Superior temporal gyrus (tissue), 1 donor: ENCODE measurements around the gene GPR160.
A peak's percentile ranks its signal among the peaks of the same experiment; 100 is the strongest.

Experiments used
- DNase-seq: peaks from one replicate; pipeline ENCODE4 v3.0.0-alpha.2; 2016; ENCODE audit errors: extremely low spot score

The GPR160 gene

DNA sequence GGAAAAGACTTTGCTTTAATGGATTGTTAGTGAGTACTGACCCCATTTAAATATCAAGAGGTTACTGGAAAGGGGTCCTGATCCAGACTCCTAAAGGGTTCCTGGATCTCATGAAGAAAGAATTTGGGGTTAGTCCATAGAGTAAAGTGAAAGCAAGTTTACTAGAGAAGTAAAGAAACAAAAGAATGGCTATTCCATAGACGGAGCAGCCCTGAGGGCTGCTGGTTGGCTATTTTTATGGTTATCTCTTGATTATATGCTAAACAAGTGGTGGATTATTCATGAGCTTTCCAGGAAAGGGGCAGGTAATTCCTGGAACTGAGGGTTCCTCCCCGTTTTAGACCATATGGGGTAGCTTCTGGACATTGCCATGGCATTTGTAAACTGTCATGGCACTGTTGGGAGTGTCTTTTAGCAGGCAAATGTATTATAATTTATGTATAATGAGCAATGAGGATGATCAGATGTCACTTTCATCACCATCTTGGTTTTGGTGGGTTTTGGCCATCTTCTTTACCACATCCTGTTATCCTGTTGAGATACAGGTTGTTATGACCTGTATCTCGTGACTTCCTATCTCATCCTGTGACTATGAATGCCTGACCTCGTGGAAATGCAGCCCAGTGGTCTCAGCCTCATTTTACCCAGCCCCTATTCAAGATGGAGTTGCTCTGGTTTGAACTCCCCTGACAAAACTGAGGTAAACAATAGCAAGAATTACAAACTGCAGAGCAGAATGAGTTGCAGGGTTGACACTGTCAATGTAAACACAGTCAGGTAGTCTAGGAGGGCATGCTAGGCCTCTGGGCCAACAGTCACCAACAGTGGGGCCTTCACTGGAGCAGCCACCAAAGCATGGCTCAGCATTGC lies 10.3 kb upstream of the GPR160 start:
- DNase-seq, result no peak

DNA sequence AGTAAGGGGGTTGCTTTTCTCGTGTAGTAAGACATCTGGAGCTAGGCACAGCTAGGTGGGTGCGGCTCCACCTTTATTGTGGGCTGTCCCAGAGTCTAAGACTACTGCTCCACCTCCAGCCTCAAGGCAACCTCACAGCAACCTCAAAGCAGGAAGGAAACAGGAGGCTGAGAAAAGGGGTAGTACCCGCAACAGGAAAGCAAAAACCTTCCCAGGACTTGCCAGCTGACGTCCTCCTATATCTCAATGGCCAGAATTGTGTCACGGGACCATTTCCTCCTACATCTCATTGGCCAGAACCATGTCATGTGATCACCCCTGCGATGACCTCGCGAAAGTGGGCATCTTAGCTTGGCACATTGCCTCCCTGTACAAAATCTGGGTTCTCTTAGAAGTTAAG lies 4.3 kb upstream of the GPR160 start:
- no peak for DNase-seq

DNA sequence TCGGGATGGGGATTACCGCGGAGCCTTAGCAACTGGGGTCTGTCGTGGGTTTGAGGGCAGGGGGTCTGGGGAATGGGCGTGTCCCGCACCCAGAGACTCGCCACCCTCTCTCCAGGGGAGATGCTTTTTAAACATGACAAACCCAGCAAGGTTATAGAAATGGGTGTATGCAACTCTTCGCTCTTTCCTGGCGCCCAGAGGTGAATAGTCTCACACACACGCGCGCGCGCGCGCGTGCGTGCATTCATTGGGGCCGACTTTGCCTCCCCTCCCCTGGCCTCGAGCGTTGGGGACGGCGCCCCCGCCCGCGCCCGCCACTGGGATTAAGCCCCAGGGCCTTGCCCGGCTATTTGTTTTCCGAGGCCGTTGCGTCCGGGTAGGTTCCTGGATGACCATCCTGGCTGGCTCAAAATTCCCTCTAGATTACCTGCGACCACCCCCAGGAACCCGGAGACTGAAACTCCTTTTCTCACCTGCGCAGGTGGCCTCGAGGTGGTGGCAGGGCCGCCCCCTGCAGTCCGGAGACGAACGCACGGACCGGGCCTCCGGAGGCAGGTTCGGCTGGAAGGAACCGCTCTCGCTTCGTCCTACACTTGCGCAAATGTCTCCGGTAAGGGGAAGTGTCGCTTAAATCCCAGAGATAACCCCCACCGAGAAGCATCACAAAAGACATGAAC lies 777 bp downstream of the GPR160 start:
- no peak for DNase-seq

DNA sequence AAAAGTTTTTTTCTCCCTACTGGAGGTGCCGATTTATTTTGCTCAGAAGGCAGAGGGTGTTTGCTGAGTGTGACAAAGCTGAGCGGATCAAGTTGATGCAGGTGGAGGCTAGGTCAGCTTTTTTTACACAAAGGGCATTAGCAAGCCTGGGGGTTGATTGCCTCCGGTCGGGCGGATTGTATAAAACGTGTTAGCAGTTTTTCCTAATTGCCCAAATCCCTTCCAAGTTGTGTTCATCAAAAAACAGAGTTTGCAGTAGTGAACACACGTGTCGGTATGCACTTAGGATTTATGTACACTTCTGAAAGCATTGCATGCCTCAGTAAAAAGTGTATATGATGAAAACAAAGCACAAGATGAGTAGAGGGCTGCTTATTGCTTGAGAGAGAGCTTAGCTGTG lies 2.6 kb downstream of the GPR160 start:
- DNase-seq, result no peak

DNA sequence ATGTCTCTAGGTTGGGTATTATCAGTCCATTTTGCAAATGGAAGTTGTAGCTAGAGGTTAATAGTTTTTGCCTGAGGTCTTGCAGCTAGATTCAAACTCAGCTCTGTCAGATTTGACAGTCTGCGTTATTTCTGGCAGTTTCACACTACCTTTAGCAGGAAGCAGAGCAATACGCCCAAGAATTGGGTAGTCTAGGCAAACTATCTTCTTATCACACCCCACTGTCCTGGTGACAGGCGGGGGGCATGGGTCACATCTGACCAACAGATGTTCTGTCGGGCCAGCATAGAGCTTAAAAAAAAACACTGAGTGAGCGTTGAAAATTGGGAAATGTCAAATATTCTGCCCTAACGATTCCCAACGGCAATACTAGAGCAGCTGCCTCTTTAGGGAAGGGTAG lies 5.7 kb downstream of the GPR160 start:
- no peak for DNase-seq

DNA sequence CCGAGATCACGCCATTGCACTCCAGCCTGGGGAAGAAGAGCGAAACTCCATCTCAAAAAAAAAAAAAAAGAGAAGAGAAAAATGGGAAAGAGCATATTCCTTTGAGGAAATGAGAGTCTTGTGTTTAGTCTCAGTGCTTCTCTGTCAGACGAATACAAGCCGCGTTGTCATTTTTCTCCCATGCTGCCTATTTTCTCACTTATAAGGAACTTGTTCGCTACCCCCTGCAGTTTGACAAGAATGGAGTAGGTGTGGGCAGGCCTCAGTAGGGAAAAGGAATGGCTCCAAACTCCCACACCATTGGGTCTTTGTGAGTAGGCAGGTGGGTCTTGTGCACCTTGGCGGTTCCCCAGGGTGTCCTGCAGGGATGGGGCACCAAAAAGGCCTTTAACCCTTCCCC lies 6.5 kb downstream of the GPR160 start:
- DNase-seq, result no peak

DNA sequence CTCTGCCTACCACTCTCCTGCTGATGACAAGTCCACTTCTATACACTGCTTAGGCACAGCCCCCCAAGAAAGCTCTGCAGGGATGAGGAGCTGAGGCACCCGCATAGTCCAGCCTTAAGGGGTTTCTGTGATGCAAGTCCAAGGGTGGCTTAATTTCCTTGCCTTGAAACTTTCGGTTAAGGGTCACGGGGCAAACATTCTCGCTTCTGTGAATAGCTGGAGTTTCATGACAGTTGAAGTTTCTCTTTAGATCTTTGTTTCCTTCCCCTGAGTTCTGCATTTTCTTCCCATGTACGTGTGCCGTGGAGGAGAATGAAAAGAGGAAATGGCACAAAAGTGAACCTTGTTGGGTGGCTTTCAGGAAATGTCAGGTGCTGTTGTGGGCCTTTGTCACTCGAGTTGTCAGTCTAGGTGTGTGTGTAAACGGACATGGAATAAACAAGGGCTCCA lies 7.0 kb downstream of the GPR160 start:
- DNase-seq, result peak; percentile 23

DNA sequence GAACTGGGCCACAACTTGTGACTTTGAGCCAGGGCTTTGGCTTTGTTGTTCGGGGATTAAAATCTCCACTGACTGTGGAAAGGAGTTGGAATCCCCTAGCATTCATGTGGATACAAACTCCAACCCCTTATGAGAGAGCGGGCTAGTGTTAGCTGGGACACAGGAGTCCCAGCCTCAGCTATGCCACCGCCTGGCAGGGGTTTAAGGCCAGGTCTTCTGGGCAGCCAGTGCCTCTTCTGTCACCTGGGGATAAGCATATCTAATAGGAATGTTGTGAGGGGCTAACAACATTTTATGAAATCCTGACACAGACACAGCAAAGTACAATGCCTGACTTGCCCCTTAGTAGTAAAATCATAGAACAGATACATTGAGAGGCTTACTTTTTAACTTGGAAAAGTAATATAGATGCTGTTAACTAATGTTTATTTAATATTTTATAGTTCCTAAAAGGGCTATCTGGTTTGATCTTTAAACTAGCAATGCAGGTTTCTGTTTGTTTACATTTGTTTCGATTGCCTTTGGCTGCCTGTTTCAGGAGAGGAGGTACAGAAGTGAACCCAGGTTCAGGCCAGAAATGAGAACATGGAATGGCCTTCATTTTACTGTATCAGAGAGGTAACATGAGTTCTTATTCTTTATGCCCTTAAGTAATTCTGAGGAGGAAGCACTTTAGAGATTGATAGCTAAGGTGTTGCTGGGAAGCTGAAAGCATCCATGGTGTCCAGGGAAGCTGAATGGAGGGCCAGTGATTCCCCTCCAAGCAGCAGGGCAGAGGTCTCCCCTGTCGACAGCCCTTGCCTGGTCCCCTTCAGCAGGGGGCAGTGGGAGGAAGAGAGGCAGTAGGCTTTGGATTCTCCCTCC lies 8.7 kb downstream of the GPR160 start:
- no peak for DNase-seq

DNA sequence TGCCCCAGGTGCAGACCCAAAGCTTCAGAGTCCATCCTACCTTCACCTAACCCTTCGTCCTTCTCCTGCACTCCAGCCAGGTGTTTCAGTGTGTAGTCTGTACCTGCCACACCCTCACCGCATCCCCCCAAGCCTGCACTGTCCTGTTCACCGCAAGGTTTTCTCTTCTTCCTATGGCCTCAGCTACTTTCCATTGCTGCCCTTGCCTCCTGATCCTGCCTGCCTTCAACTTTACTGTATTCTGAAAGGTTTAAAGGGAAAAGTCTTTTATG lies 9.3 kb downstream of the GPR160 start:
- DNase-seq, result no peak

DNA sequence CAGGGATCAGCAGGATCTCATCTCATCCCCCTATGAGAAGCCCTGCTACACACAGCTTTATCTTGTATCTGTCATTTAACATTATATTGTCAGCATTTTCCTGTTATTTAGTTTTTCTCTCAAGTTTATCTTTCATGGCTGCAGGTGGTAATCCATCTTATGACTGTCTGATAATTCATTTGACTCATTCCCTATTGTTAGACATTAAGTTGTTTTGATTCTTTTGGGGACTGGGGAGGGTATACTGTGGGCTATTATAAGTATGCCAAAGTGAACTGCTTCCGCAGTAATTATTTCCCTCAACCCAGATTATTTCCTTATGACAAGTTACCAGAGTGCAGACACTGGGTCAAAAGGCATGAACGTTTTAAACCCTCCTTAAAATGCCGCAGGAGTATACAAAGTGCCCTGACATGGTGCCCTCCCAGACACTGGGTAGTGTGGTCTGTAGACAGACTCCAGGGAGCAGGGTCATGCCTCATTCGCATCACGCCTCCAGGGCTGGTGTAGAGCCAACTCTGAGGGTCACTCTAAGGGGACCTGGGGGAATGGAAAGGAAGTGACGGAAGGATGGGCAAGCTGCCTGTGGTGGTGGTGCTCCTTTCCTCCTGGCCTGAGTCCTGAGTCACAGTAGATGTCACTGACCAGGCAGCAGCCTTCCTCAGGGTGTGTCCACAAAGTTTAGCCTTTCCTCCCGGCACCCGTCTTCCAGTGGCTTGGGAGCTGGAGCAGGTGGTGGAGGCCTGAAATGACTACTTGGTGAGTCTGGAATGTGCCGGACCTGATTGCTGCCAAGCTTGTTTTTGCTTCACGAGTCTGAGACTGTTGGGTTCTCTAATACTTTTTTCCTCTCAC lies 11.6 kb downstream of the GPR160 start:
- no peak for DNase-seq

DNA sequence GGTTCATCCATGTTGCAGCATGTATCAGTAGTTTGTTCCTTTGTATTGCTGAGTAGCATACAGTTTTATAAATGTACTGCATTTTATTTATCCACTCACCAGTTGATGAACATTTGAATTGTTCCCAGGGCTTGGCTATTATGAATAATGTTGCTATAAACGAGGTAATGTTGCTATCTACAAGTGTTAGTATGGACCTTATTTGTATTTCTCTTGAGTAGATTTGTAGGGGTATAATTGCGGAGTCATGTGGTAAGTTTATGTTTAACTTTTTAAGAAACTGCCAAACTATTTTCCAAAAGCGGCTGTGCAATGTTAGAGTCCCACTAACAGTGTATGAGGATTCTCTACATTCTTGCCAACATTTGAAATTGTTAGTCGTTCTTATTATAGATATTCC lies 13.0 kb downstream of the GPR160 start:
- no peak for DNase-seq

DNA sequence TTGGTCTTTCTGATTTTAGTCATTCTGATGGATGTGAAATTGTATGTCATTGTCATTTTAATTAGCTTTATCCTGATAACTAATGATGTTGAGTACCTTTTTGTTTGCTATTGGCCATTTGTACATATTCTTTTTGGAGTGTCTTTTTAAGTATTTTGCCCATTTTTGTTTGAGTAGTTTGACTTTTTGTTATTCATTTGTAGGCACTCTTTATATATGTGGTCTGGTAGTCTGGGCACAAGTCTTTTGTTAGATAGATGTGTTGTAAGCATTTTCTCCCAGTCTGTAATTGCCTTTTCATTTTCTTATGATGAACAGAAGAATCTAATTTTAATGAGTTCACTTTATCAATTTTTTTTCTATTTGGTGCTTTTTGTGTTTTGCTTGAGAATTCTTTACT lies 14.6 kb downstream of the GPR160 start:
- DNase-seq, result no peak

DNA sequence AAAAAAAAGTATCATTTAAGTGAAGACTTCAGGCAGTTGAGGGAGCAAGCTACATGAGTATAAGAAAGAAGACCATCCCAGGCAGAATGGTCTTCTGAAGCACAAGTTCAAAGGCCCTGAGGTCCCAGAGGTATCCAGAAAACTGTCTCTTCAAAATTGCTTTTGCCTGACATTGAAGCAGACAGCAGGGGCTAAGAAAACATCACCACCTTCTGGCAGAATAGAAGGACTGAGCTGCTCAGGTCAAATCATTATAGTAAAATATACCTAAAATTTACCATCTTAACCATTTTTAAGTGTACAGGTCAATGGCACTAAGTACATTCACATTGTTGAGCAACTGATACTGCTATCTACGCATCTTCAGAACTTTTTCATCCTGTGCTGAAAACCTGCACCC lies 16.4 kb downstream of the GPR160 start:
- no peak for DNase-seq

DNA sequence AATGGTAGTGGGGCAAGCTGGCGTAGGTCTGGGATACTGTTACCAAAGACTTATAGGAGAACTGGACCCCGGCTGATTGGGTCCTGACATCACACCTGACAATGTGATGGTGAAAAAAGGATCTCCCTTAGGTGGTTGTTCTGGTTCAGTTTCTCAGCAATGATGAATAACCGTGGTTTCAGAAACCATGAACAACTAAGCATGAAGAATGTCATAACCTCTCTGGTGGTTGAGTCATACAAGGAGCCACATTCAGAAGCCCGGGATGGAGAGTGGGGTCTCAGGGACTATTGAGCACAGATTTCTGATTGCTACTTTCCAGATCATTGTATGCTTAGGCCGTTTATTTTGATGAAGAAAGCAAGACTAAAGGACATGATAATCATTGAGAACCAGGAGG lies 17.4 kb downstream of the GPR160 start:
- DNase-seq, result no peak

DNA sequence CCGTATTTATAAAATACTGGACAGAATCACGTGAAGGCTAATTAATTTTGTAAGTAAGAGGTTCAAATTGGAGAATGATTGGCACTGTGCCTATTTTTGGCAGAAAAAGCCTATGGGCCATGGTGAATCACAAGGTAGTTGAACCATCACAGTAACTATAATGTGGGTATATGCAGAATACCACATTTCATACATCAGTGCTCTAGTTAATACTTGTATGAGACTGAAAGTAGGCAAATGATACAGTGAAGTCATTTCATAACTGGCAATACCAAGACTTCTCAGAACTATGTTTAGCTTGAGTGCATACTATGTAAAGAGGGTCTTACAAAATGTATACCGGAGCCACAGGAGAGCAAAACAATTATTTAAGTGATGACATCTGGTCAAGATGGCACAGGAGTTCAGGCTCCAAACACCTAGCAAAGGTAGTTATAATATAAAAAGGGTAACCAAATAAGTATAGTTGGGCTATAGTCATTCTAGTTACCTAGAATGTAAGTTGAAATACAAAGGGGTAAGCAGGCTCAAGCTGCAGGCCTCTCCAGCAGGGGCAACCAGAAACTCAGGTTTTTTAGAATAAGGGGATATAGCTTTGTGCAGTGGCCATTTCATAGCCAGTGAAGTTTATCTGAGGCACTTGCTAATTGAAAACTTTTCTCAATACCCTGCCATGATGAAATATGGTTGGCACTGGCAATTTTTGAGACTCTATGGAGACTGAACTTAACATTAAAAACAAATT lies 19.1 kb downstream of the GPR160 start:
- no peak for DNase-seq

DNA sequence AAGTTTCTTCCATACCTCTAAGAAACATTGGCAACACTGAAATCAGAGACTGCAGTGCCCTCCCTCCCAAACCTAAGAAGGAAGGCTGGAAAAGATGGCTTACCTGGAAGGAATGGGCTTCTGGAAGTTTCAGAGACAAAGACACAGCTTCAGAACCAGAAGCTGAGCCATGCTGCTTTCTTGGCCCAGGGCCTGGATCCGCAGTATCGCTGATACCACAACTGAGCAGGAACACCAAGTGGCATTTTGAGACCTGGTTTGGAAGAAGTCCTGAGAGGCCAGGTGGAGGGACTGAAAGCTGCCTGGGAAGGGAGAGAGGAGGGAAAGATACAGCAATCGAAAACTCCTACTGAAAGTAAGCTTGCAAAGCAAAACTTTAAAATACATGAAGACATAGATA lies 19.8 kb downstream of the GPR160 start:
- DNase-seq, result no peak

DNA sequence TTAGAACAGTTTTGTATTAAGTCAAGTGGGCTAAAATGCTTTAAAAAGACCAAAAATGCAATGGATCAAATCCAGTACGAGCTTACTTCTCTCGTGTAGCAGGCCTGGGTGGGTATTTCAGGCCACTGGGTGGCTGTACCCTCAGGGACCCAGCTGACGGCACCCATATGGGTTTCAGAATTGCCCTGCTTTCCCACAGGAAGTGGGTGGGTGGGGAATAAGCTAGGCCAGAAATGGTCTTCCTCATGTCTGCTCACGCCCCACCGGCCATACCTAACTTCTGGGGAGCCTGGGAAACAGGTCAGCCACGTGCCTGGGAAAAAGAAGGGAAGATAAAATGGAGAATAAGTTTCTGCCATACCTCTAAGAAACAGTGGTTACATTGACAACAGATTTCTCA lies 20.3 kb downstream of the GPR160 start:
- DNase-seq, result no peak

DNA sequence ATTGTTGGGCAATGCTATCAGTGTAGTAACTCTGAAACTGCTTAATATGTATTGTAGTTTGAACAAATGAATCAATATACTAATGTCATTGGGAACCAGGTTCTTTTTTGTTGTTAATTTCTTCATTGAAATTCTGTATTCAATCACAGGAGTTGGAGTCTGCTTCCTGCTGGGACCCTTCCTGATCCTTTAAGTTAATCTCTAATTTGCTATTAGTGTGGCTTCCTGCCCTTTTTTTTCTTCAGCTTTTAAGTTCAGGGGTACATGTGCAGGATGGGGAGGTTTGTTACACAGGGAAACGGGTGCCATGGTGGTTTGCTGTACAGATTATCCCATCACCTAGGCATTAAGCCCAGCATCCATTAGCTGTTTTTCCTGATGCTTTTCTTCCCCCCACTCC lies 21.7 kb downstream of the GPR160 start:
- no peak for DNase-seq

DNA sequence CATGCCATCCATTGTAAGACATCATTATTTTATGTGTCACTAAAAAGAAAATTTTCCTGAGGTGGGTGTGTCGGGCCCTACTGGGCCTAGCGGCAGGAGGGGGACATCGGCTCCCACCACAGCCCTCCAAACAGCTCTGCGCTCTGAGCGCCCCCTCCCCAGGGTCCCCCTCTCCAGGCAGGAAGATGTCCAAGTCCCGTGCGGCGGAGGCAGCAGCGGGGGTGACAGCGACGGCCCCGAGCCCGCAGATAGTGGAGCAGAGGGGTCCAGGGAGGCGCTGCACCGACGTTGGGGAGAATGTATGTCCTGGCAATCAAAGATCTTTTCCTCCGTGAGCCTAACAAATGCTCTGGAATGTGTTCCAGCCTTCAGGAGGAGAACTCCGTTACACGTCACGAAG lies 24.3 kb downstream of the GPR160 start:
- DNase-seq, result no peak

DNA sequence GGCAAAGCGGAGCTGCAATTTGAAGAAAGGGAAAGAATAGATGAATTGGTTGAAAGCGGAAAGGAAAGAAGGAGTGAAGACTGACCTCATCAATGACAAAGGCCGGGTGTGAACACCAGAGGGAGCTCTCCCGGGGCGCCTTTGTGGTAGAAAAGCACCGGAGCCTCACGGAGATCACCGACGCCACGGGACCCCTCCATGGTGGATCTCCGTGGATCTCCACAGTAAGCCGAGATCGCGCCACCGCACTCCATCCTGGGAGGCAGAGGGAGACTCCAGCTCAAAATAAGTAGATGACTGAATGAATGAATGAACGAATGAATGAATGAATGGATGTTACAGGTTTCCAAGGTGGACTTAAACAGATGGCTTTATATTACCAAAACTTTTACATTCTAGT lies 25.0 kb downstream of the GPR160 start:
- no peak for DNase-seq

DNA sequence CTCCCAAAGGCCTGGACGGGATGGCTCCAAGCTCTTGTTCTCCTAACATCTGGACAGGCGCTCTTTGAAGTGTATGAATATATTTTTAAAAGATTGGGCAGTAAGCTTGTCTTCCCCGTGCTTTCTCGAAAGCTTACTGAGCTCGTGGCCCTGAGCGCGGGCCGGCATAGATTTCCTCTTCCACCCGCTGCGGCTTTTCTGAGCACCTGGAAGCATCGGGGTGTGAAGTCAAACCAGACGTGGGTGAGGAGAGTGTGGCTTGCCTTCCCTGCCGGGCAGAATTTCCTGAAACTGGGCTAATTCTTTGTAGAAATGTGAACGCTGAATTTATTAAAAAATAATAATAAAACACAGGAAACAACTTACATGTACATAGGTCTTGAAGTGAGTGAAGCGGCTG lies 25.9 kb downstream of the GPR160 start:
- DNase-seq, result no peak
